ENCODE measurements around the gene PYHIN1.

GRCh38 chr1:158969166-158969565 lies 37.8 kb downstream of the PYHIN1 start:
- TF ChIP-seq CTCF (IDR thresholded peaks at IDR 0.05; ENCODE audit: control extremely low read depth in 1 of 3, insufficient read depth in 1 of 3, low read depth in 1 of 3, low read length in 3 of 3) (no peak), CBX8 (IDR thresholded peaks at IDR 0.05; ENCODE audit: borderline replicate concordance, low read depth, low read length) (no peak), RNF2 (IDR thresholded peaks at IDR 0.05; ENCODE audit: borderline replicate concordance, low read depth, low read length, missing control alignments, poor library complexity, severe bottlenecking) (no peak), EP300 (IDR thresholded peaks at IDR 0.05; ENCODE audit: borderline replicate concordance in 1 of 2, low read depth in 2 of 2, low read length in 2 of 2) (no peak)

Data from H1 (cell line).